Tibial nerve (tissue), 4 donors: ENCODE results near the gene JTB. TPM values are rescaled to one million over a fixed set of nuclear protein-coding genes. Genes with fewer than 3 reads are reported as not detected.

Experiments used
- DNase-seq, 2 donors: peaks; one replicate each; pipeline ENCODE4 v3.0.0-alpha.2; 2019; ENCODE audit warnings: low spot score in 2 of 2
- H3K27ac ChIP-seq, 4 donors: fragments of 200-600 bp; sonication (generic) in 3 of 4; one replicate each; pipeline ENCODE4 v1.5.1; 2017 to 2019; ENCODE audit warnings: mild to moderate bottlenecking in 1 of 4
- H3K27me3 ChIP-seq, 2 donors: fragments of 200-600 bp; sonication (generic) in 1 of 2; one replicate each; pipeline versions ENCODE4 v1.5.1 to v1.6.0; 2017 to 2019
- H3K36me3 ChIP-seq, 3 donors: fragments of 200-600 bp; sonication (generic); one replicate each; pipeline ENCODE4 v1.5.1; 2018 to 2019
- H3K4me1 ChIP-seq, 4 donors: fragments of 200-600 bp; sonication (generic) in 3 of 4; one replicate each; pipeline ENCODE4 v1.5.1; 2017 to 2019
- H3K4me3 ChIP-seq, 4 donors: fragments of 200-600 bp; sonication (generic) in 3 of 4; one replicate each; pipeline ENCODE4 v1.5.1; 2017 to 2019; ENCODE audit warnings: mild to moderate bottlenecking in 1 of 4, moderate library complexity in 1 of 4
- H3K9me3 ChIP-seq, 4 donors: fragments of 200-600 bp; sonication (generic) in 3 of 4; one replicate each; pipeline ENCODE4 v1.5.1; 2017 to 2019
- CTCF ChIP-seq, 5 experiments: fragments of 200-600 bp in 3 of 5; fragments of 450-650 bp in 2 of 5; sonication (generic) in 3 of 5; IDR thresholded peaks; one replicate each; pipeline ENCODE4 v1.5.1; 2016 to 2019; ENCODE audit warnings: antibody characterized with exemption in 5 of 5, mild to moderate bottlenecking in 3 of 5, moderate library complexity in 2 of 5
- EP300 ChIP-seq, 2 donors: sonication (generic); formaldehyde crosslinking; IDR thresholded peaks; one replicate each; pipeline ENCODE4 v1.6.1; 2017; ENCODE audit warnings: antibody characterized with exemption in 2 of 2, mild to moderate bottlenecking in 1 of 2
- POLR2A ChIP-seq, 2 donors: fragments of 450-650 bp; IDR thresholded peaks; one replicate each; pipeline ENCODE4 v1.6.1; 2017; ENCODE audit warnings: antibody characterized with exemption in 2 of 2, mild to moderate bottlenecking in 2 of 2, moderate library complexity in 2 of 2
- WGBS, 2 donors: methylation state at CpG; one replicate each; pipeline ENCODE4 v1.1.5; 2018; 5-methylcytosine and 5-hydroxymethylcytosine counted together
- total RNA-seq, 4 donors: library from RNA; depleted of rRNA; stranded (reverse); fragments of >200 nt; gene quantifications; one replicate each; pipeline ENCODE4 v1.1.0, GENCODE V29; 2016

The JTB gene
- total RNA-seq, 4 donors from 2014 or later = 149 to 289 (median 241) TPM

DNA sequence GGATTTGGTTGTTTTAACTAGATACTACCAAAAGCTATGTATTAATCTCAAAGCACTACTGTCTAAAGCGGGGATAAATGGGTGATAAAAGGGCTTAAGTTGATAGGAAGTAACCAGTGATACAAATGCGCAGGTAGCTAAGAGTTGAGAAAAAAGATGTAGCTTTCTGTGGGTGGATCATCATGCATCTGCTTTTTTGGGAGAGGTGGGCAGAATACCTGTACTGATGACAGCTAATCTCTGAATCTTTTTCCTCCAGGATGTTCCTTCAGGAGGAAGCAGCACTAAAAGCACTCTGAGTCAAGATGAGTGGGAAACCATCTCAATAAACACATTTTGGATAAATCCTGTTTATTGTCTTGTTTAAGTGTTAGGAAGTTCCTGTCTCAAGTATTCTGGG is 14.3 kb upstream of the JTB start:
- Histone ChIP-seq H3K27me3 (no peaks in the 10 kb centered on the region), H3K4me3 (peak overlapping the region; percentile 75 to 90 (median 82)), H3K4me1 (peaks cover 0 to 38% (median 20%) of the 10 kb centered on the region in 4 donors), H3K9me3 (no peaks in the 10 kb centered on the region), H3K27ac (peak overlapping the region; percentile 93 to 98 (median 96)), H3K36me3 (peaks cover 0 to 49% (median 3%) of the 10 kb centered on the region in 3 donors)
- DNase-seq = no peak
- WGBS, 2 donors = 88 to 96% methylated on average over 2 of the region's 2 CpGs
- no peak for TF ChIP-seq POLR2A (IDR thresholded peaks at IDR 0.05)
- TF ChIP-seq EP300 (IDR thresholded peaks at IDR 0.05) = no peak
- TF ChIP-seq CTCF (IDR thresholded peaks at IDR 0.05) = no peak

DNA sequence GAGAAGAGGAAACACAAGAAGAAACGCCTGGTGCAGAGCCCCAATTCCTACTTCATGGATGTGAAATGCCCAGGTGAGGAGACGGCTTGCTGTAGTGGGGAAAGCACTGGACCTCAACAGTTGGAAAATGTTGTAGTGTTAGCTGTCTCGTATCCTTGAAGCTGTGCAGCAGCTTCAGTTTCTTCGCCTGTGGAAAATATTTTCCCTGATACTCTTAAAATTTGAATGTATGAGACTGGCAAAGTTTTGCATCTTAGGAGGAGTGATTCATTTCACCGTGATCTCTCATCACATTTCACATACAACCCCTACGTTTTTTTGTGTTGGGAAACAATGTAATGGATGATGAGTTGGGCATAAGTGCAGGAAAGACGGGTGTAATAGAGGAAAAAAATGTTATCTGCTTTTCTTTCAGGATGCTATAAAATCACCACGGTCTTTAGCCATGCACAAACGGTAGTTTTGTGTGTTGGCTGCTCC is 13.7 kb upstream of the JTB start:
- H3K9me3 ChIP-seq = no peaks in the 10 kb centered on the region
- H3K4me1 ChIP-seq = peaks cover 0 to 43% (median 20%) of the 10 kb centered on the region in 4 donors
- H3K27ac ChIP-seq = peak overlapping the region; percentile 93 to 98 (median 96)
- whole genome bisulfite sequencing, 2 donors = 14 to 20% methylated on average over 9 of the region's 9 CpGs
- TF ChIP-seq CTCF (IDR thresholded peaks at IDR 0.05) (no peak), POLR2A (IDR thresholded peaks at IDR 0.05) (no peak), EP300 (IDR thresholded peaks at IDR 0.05) (no peak)
- H3K27me3 ChIP-seq = no peaks in the 10 kb centered on the region
- peaks cover 0 to 46% (median 3%) of the 10 kb centered on the region in 3 donors for H3K36me3 ChIP-seq
- DNase-seq = no peak
- peak overlapping the region; percentile 75 to 90 (median 82) for H3K4me3 ChIP-seq

- 1% methylated on average over 23 to 33 of the region's 36 CpGs for WGBS, 2 donors
- Histone ChIP-seq H3K4me1 (peaks cover 0 to 43% (median 20%) of the 10 kb centered on the region in 4 donors), H3K27ac (peak within 1 kb of the TSS; percentile 93 to 98 (median 96)), H3K4me3 (peak within 1 kb of the TSS; percentile 75 to 90 (median 82)), H3K9me3 (no peaks in the 10 kb centered on the region), H3K36me3 (peaks cover 0 to 40% (median 3%) of the 10 kb centered on the region in 3 donors), H3K27me3 (no peaks in the 10 kb centered on the region)
- DNase-seq = peak; percentile 79 to 92
- TF ChIP-seq POLR2A (IDR thresholded peaks at IDR 0.05) (peak; percentile 97 to 98), CTCF (IDR thresholded peaks at IDR 0.05) (peak in 1 of 5 experiments; percentile 45), EP300 (IDR thresholded peaks at IDR 0.05) (peak; percentile 92 to 100)
These were observed 13.1 kb upstream of the JTB start, which contains the start of gene RPS27 for GRCh38 chr1:153990468-153991150. Gene RPS27 (plus strand): TSS chr1:153990762. CDS start chr1:153990797, 35 bp downstream.

GRCh38 chr1:153987621-153988020 is 10.1 kb upstream of the JTB start:
- peaks cover 0 to 48% (median 19%) of the 10 kb centered on the region in 4 donors for H3K4me1 ChIP-seq
- peak overlapping the region in 2 of 4 donors; percentile 93 for H3K27ac ChIP-seq
- TF ChIP-seq EP300 (IDR thresholded peaks at IDR 0.05) (no peak), CTCF (IDR thresholded peaks at IDR 0.05) (no peak), POLR2A (IDR thresholded peaks at IDR 0.05) (no peak)
- no peak for DNase-seq
- no peaks in the 10 kb centered on the region for H3K9me3 ChIP-seq
- H3K36me3 ChIP-seq = peaks cover 0 to 25% (median 0%) of the 10 kb centered on the region in 3 donors
- no peaks in the 10 kb centered on the region for H3K27me3 ChIP-seq
- no peak overlapping the region for H3K4me3 ChIP-seq
- 84% methylated on average over 8 of the region's 8 CpGs for WGBS, 2 donors
